H1 (cell line): Measurements from ENCODE around the gene TBC1D2B. TPM values are rescaled to one million over a fixed set of nuclear protein-coding genes. Genes with fewer than 3 reads are reported as not detected.
"Not testable (repeated sequence)": the region's sequence is repeated elsewhere in the genome, so short reads cannot be mapped to it uniquely, and the experiment has no call there.

Experiments used
- CTCF ChIA-PET: fragments of 300-600 bp; sonication (Branson Sonifier 250); formaldehyde crosslinking; loops from one replicate; lab custom pipeline; 2021; ENCODE audit not compliant: partially characterized antibody; lab: Charles Lee
- POLR2A ChIA-PET: fragments of 300-600 bp; sonication (Branson Sonifier 250); formaldehyde crosslinking; loops from one replicate; lab custom pipeline; 2021; ENCODE audit warnings: inconsistent platforms; ENCODE audit not compliant: partially characterized antibody; lab: Charles Lee
- DNase-seq, 2 experiments: peaks; one replicate each; pipeline versions ENCODE4 v3.0.0 to v3.0.0-alpha.2; 2010 to 2022; ENCODE audit warnings: low spot score in 2 of 2, low read depth in 1 of 2, mixed read lengths in 1 of 2
- FAIRE-seq: peaks from 2 replicates; lab custom pipeline; 2011; peaks lifted over from hg19 to GRCh38; lab: Jason Lieb, UNC
- H2AFZ ChIP-seq: 2 replicates; pipeline ENCODE4 v1.8.1; 2012; ENCODE audit warnings: low read length, inconsistent platforms
- H2AK5ac ChIP-seq: 2 replicates; pipeline ENCODE4 v1.6.1; 2013; ENCODE audit warnings: low read depth, low read length
- H2BK120ac ChIP-seq: replicated peaks from 2 replicates; pipeline ENCODE3; 2013; ENCODE audit warnings: low read depth, low read length, inconsistent platforms
- H2BK12ac ChIP-seq: 2 replicates; pipeline ENCODE4 v1.6.1; 2013; ENCODE audit warnings: low read depth, low read length
- H2BK15ac ChIP-seq: 2 replicates; pipeline ENCODE4 v1.6.1; 2013; ENCODE audit warnings: low read length
- H2BK20ac ChIP-seq: 2 replicates; pipeline ENCODE4 v1.6.1; 2013; ENCODE audit warnings: low read length
- H2BK5ac ChIP-seq: 2 replicates; pipeline ENCODE4 v1.6.1; 2013; ENCODE audit warnings: low read depth, low read length
- H3K14ac ChIP-seq: 2 replicates; pipeline ENCODE4 v1.6.1; 2013; ENCODE audit warnings: inconsistent platforms; ENCODE audit not compliant: insufficient read length
- H3K18ac ChIP-seq: 2 replicates; pipeline ENCODE4 v1.6.1; 2013; ENCODE audit warnings: low read length; ENCODE audit errors: extremely low read depth
- H3K23ac ChIP-seq: 2 replicates; pipeline ENCODE4 v1.6.1; 2013; ENCODE audit warnings: inconsistent platforms; ENCODE audit not compliant: insufficient read length
- H3K23me2 ChIP-seq: 2 replicates; pipeline ENCODE4 v1.6.1; 2013; ENCODE audit warnings: low read depth, low read length
- H3K27ac ChIP-seq: 2 replicates; pipeline ENCODE4 v1.6.1; 2011; ENCODE audit warnings: low read depth, low read length, inconsistent platforms
- H3K27me3 ChIP-seq, 4 experiments: replicated peaks in 1 of 4; 1 replicate in 1 of 4; 2 replicates in 3 of 4; pipeline versions ENCODE4 v1.6.1 to v1.8.1; 2011 to 2013; ENCODE audit warnings: low read length in 3 of 4, mild to moderate bottlenecking in 3 of 4, inconsistent platforms in 2 of 4, mixed read lengths in 2 of 4, moderate library complexity in 1 of 4; ENCODE audit not compliant: control insufficient read depth in 3 of 4, insufficient read depth in 3 of 4; ENCODE audit errors: extremely low read depth in 1 of 4
- H3K36me3 ChIP-seq, 4 experiments: 2 replicates each; pipeline versions ENCODE4 v1.6.1 to v1.8.1; 2011 to 2013; ENCODE audit warnings: mild to moderate bottlenecking in 4 of 4, low read length in 3 of 4, moderate library complexity in 2 of 4, control low read depth in 1 of 4, inconsistent platforms in 1 of 4; ENCODE audit not compliant: insufficient read depth in 4 of 4, control insufficient read depth in 2 of 4
- H3K4ac ChIP-seq: replicated peaks from 2 replicates; pipeline ENCODE3; 2013; ENCODE audit warnings: low read length, low read depth, mixed read lengths, inconsistent platforms; ENCODE audit not compliant: insufficient read length
- H3K4me1 ChIP-seq, 4 experiments: replicated peaks in 1 of 4; 1 replicate in 1 of 4; 2 replicates in 3 of 4; pipeline versions ENCODE4 v1.6.1 to v1.8.1; 2011 to 2013; ENCODE audit warnings: low read length in 3 of 4, inconsistent platforms in 2 of 4, mixed read lengths in 1 of 4; ENCODE audit not compliant: insufficient read depth in 4 of 4, control insufficient read depth in 3 of 4
- H3K4me2 ChIP-seq, 2 experiments: 2 replicates each; pipeline versions ENCODE4 v1.6.1 to v1.8.1; 2011 to 2013; ENCODE audit warnings: low read depth in 2 of 2, low read length in 2 of 2, control low read depth in 1 of 2, inconsistent platforms in 1 of 2, mild to moderate bottlenecking in 1 of 2; ENCODE audit not compliant: insufficient read depth in 1 of 2
- H3K4me3 ChIP-seq, 4 experiments: fragments of 200-600, 300-600 bp in 1 of 4; sonication (generic), shearing (Covaris generic), sonication (Bioruptor Twin) in 1 of 4; 2 replicates each; pipeline versions ENCODE4 v1.5.1 to v1.8.1; 2011 to 2016; ENCODE audit warnings: low read length in 4 of 4, low read depth in 3 of 4, control low read depth in 2 of 4, inconsistent platforms in 2 of 4, mild to moderate bottlenecking in 2 of 4, mixed read lengths in 1 of 4, moderate library complexity in 1 of 4; ENCODE audit not compliant: insufficient read depth in 2 of 4; ENCODE audit errors: extremely low read depth in 1 of 4
- H3K56ac ChIP-seq: replicated peaks from 2 replicates; pipeline ENCODE3; 2013; ENCODE audit warnings: low read depth, mild to moderate bottlenecking, mixed read lengths, low read length, inconsistent platforms; ENCODE audit not compliant: insufficient read length
- H3K79me1 ChIP-seq: 2 replicates; pipeline ENCODE4 v1.6.1; 2013; ENCODE audit warnings: low read depth, low read length, control low read depth
- H3K79me2 ChIP-seq, 2 experiments: 2 replicates each; pipeline versions ENCODE4 v1.6.1 to v1.8.1; 2012 to 2013; ENCODE audit warnings: low read length in 2 of 2, mild to moderate bottlenecking in 2 of 2, inconsistent platforms in 1 of 2; ENCODE audit not compliant: insufficient read depth in 2 of 2, control insufficient read depth in 1 of 2
- H3K9ac ChIP-seq, 4 experiments: replicated peaks in 1 of 4; 1 replicate in 1 of 4; 2 replicates in 3 of 4; pipeline versions ENCODE4 v1.6.1 to v1.8.1; 2011 to 2013; ENCODE audit warnings: low read depth in 3 of 4, low read length in 3 of 4, control low read depth in 2 of 4, mild to moderate bottlenecking in 2 of 4, moderate library complexity in 2 of 4, inconsistent platforms in 1 of 4; ENCODE audit errors: extremely low read depth in 1 of 4
- H3K9me3 ChIP-seq, 2 experiments: 2 replicates each; pipeline versions ENCODE4 v1.6.1 to v1.8.1; 2012 to 2013; ENCODE audit warnings: mild to moderate bottlenecking in 2 of 2, moderate library complexity in 2 of 2, control low read depth in 1 of 2, inconsistent platforms in 1 of 2, low read depth in 1 of 2, low read length in 1 of 2, mixed read lengths in 1 of 2; ENCODE audit not compliant: insufficient read depth in 2 of 2
- H4K20me1 ChIP-seq, 2 experiments: replicated peaks in 1 of 2; 2 replicates each; pipeline versions ENCODE3 to v1.8.1; 2011 to 2013; ENCODE audit warnings: inconsistent platforms in 2 of 2, low read length in 2 of 2, mild to moderate bottlenecking in 1 of 2; ENCODE audit not compliant: insufficient read depth in 2 of 2, control insufficient read depth in 1 of 2
- H4K5ac ChIP-seq: 2 replicates; pipeline ENCODE4 v1.6.1; 2013; ENCODE audit warnings: low read length, low read depth, mixed read lengths, inconsistent platforms; ENCODE audit not compliant: insufficient read length
- H4K8ac ChIP-seq: 2 replicates; pipeline ENCODE4 v1.8.0; 2013; ENCODE audit warnings: mild to moderate bottlenecking, moderate library complexity, low read length, inconsistent platforms; ENCODE audit not compliant: insufficient read depth; ENCODE audit errors: extremely low read depth
- H4K91ac ChIP-seq: replicated peaks from 2 replicates; pipeline ENCODE3; 2013; ENCODE audit warnings: low read length, mixed read lengths, inconsistent platforms; ENCODE audit not compliant: insufficient read length
- WGBS, 2 experiments: shearing (Covaris generic) in 1 of 2; methylation state at CpG; one replicate each; pipeline versions ENCODE4 v1.1.6 to v1.1.7; 2013 to 2015; ENCODE audit warnings: low lambda C conversion rate in 2 of 2, mixed read lengths in 2 of 2, inconsistent platforms in 1 of 2, low coverage in 1 of 2, missing lambda C conversion rate in 1 of 2; ENCODE audit not compliant: insufficient replicate concordance in 2 of 2, insufficient coverage in 1 of 2, insufficient read length in 1 of 2; ENCODE audit errors: extremely low coverage in 1 of 2, missing lambda C conversion rate in 1 of 2; 5-methylcytosine and 5-hydroxymethylcytosine counted together
- polyA plus RNA-seq, 7 experiments: library from polyadenylated mRNA; depleted of rRNA in 3 of 7; stranded (reverse) in 5 of 7; unstranded in 2 of 7; fragments of >200 nt in 5 of 7; fragments of 200-250 nt in 2 of 7; gene quantifications; 1 replicate in 5 of 7; 2 replicates in 1 of 7; 4 replicates in 1 of 7; pipeline versions ENCODE4 v1.2.1 to v1.2.3, GENCODE V29; 2011 to 2013; ENCODE audit warnings: missing spikeins in 2 of 7, mixed read lengths in 2 of 7
- total RNA-seq: library from RNA; stranded (reverse); fragmentation: NEBNext Ultra II Directional; extraction: Animal tissue kit (Norgen Biotek cat#: 25700); gene quantifications from 2 replicates; pipeline ENCODE4 v1.2.1, GENCODE V29; 2021

Gene TBC1D2B
- total and polyA plus RNA-seq, 2 of the 8 experiments (the other 6 are each of a cell fraction or from before 2014, with no cell fraction given) = 11.9 to 19.5 TPM

GRCh38 chr15:77996226-77996625, 81.3 kb downstream of the TBC1D2B start:
- POLR2A ChIA-PET, H2AFZ ChIP-seq, FAIRE-seq: not testable (repeated sequence)

GRCh38 chr15:77995537-77995918, 82.0 kb downstream of the TBC1D2B start:
- H2BK15ac ChIP-seq, H4K8ac ChIP-seq, H2BK120ac ChIP-seq, H2BK20ac ChIP-seq, H2BK5ac ChIP-seq, H3K79me2 ChIP-seq, H3K23me2 ChIP-seq, H4K91ac ChIP-seq, H3K18ac ChIP-seq, H3K4me3 ChIP-seq, H2AK5ac ChIP-seq, H3K36me3 ChIP-seq, FAIRE-seq, H3K79me1 ChIP-seq, H3K27ac ChIP-seq, H3K14ac ChIP-seq, H3K27me3 ChIP-seq, H2BK12ac ChIP-seq, H3K23ac ChIP-seq, POLR2A ChIA-PET, H3K4ac ChIP-seq, H4K20me1 ChIP-seq, H2AFZ ChIP-seq, H3K4me2 ChIP-seq, DNase-seq, H4K5ac ChIP-seq, H3K9me3 ChIP-seq, H3K56ac ChIP-seq, H3K4me1 ChIP-seq, H3K9ac ChIP-seq: not testable (repeated sequence)
- CTCF ChIA-PET = interaction anchor here (0.6 to 10.1 kb wide), 8 partner anchors 10 to 111 kb away, joined by 3 to 226 read pairs (median 8); partner anchors contain the start of gene TBC1D2B
- WGBS, 2 experiments = 96% methylated on average over 3 of the region's 4 CpGs; no CpG with 5 or more reads in 1 of the 2 experiments

More at GRCh38 chr15:77996226-77996625, 81.3 kb downstream of the TBC1D2B start:
- not testable (repeated sequence) for H3K4me1 ChIP-seq, H4K5ac ChIP-seq, H3K4me2 ChIP-seq, H3K79me2 ChIP-seq, H3K36me3 ChIP-seq, H3K18ac ChIP-seq, H2BK5ac ChIP-seq, H2AK5ac ChIP-seq, H3K27ac ChIP-seq, H3K14ac ChIP-seq, H3K4ac ChIP-seq, H3K9ac ChIP-seq, H3K79me1 ChIP-seq, H2BK120ac ChIP-seq, H4K91ac ChIP-seq, H3K56ac ChIP-seq, H3K23ac ChIP-seq, H4K20me1 ChIP-seq, H3K27me3 ChIP-seq, H3K4me3 ChIP-seq, H4K8ac ChIP-seq, H2BK15ac ChIP-seq, H3K23me2 ChIP-seq, H2BK20ac ChIP-seq, H2BK12ac ChIP-seq, H3K9me3 ChIP-seq, DNase-seq
- CTCF ChIA-PET = interaction anchor here (0.9 to 10.1 kb wide), 12 partner anchors 8 to 200 kb away, joined by 3 to 226 read pairs (median 4); partner anchors contain the start of gene TBC1D2B
- 87% methylated on average over 7 of the region's 8 CpGs; no CpG with 5 or more reads in 1 of the 2 experiments for WGBS, 2 experiments
